ENCODE measurements around the gene CHMP5.
A peak's percentile ranks its signal among the peaks of the same experiment; 100 is the strongest.

CHMP5 gene

GRCh38 chr9:33244137-33244784, 20.6 kb upstream of the CHMP5 start:
- DNase-seq: no peak

- no peak for DNase-seq
Observed at GRCh38 chr9:33245341-33245740, 19.5 kb upstream of the CHMP5 start.

GRCh38 chr9:33246269-33246860, 18.5 kb upstream of the CHMP5 start:
- no peak for DNase-seq

GRCh38 chr9:33248606-33249005, 16.2 kb upstream of the CHMP5 start:
- no peak for DNase-seq

- DNase-seq: no peak
Observed at GRCh38 chr9:33249087-33249658, 15.7 kb upstream of the CHMP5 start.

GRCh38 chr9:33249983-33250382, 14.9 kb upstream of the CHMP5 start:
- DNase-seq: no peak

GRCh38 chr9:33250458-33250995, 14.3 kb upstream of the CHMP5 start:
- DNase-seq: no peak

GRCh38 chr9:33254211-33254610, 10.6 kb upstream of the CHMP5 start:
- DNase-seq: no peak

- no peak for DNase-seq
Observed at GRCh38 chr9:33255014-33255413, 9.8 kb upstream of the CHMP5 start.

GRCh38 chr9:33255471-33255870, 9.4 kb upstream of the CHMP5 start:
- no peak for DNase-seq

GRCh38 chr9:33256236-33256635, 8.6 kb upstream of the CHMP5 start:
- no peak for DNase-seq

GRCh38 chr9:33257276-33257675, 7.6 kb upstream of the CHMP5 start:
- no peak for DNase-seq

GRCh38 chr9:33260372-33260771, 4.5 kb upstream of the CHMP5 start:
- DNase-seq: no peak

GRCh38 chr9:33263131-33264002, 1.5 kb upstream of the CHMP5 start:
- peak; percentile 20 for DNase-seq

GRCh38 chr9:33264003-33264472, 811 bp upstream of the CHMP5 start:
- peak; percentile 37 for DNase-seq

GRCh38 chr9:33265211-33265865, 489 bp downstream of the CHMP5 start:
- no peak for DNase-seq

- no peak for DNase-seq
Observed at GRCh38 chr9:33267151-33267767, 2.4 kb downstream of the CHMP5 start.

GRCh38 chr9:33270146-33270545, 5.3 kb downstream of the CHMP5 start:
- DNase-seq: no peak

- no peak for DNase-seq
Observed at GRCh38 chr9:33272061-33272460, 7.2 kb downstream of the CHMP5 start.

- no peak for DNase-seq
Observed at GRCh38 chr9:33273266-33273971, 8.6 kb downstream of the CHMP5 start.

- DNase-seq: no peak
Observed at GRCh38 chr9:33273972-33274328, 9.1 kb downstream of the CHMP5 start.

- no peak for DNase-seq
Observed at GRCh38 chr9:33277484-33277883, 12.6 kb downstream of the CHMP5 start.
